Measurements from ENCODE around the gene AFP. TPM values are rescaled to one million over a fixed set of nuclear protein-coding genes. Genes with fewer than 3 reads are reported as not detected.

Gene AFP
- total and polyA plus RNA-seq, 2 of the 13 experiments (the other 11 are each of a cell fraction or from before 2014, with no cell fraction given), result 9,434 to 13,105 TPM

- TF ChIP-seq GATA4 (IDR thresholded peaks at IDR 0.05; ENCODE audit: borderline replicate concordance, low read depth) (peak; percentile 83; the same call in 1 of the 2 replicates), RORA (CRISPR knock-in tag; IDR thresholded peaks at IDR 0.05) (no peak), SOX6 (IDR thresholded peaks at IDR 0.05) (no peak), SOX6 (CRISPR knock-in tag; IDR thresholded peaks at IDR 0.05) (peak; percentile 88), FOXA3 (CRISPR knock-in tag; IDR thresholded peaks at IDR 0.05) (peak; percentile 82), ELF3 (CRISPR knock-in tag; IDR thresholded peaks at IDR 0.05) (no peak), ZNF205 (CRISPR knock-in tag; IDR thresholded peaks at IDR 0.05) (peak; percentile 41; the same call in 1 of the 2 replicates), MAFK (conservative IDR thresholded peaks at IDR 0.05 in 1 of 2, IDR thresholded peaks at IDR 0.05 in 1 of 2; ENCODE audit: low read length in 2 of 2) (no peak), KDM6A (CRISPR knock-in tag; IDR thresholded peaks at IDR 0.05; ENCODE audit: low read depth) (peak; percentile 51; the same call in 1 of the 2 replicates), NR2F2 (IDR thresholded peaks at IDR 0.05; ENCODE audit: borderline replicate concordance, low read depth) (peak; percentile 99), HNF4A (CRISPR knock-in tag; IDR thresholded peaks at IDR 0.05) (peak; percentile 82), SMAD1 (CRISPR knock-in tag; IDR thresholded peaks at IDR 0.05; ENCODE audit: borderline replicate concordance, low read depth) (no peak), ELF4 (CRISPR knock-in tag; IDR thresholded peaks at IDR 0.05; ENCODE audit: borderline replicate concordance) (no peak), ZSCAN9 (CRISPR knock-in tag; IDR thresholded peaks at IDR 0.05; ENCODE audit: borderline replicate concordance) (no peak), PAF1 (CRISPR knock-in tag; IDR thresholded peaks at IDR 0.05) (no peak), AKNA (CRISPR knock-in tag; IDR thresholded peaks at IDR 0.05; ENCODE audit: borderline replicate concordance) (no peak), ELF1 (CRISPR knock-in tag; IDR thresholded peaks at IDR 0.05) (peak; percentile 14; the same call in 1 of the 2 replicates)
- TF ChIP-seq, protein P1, sequence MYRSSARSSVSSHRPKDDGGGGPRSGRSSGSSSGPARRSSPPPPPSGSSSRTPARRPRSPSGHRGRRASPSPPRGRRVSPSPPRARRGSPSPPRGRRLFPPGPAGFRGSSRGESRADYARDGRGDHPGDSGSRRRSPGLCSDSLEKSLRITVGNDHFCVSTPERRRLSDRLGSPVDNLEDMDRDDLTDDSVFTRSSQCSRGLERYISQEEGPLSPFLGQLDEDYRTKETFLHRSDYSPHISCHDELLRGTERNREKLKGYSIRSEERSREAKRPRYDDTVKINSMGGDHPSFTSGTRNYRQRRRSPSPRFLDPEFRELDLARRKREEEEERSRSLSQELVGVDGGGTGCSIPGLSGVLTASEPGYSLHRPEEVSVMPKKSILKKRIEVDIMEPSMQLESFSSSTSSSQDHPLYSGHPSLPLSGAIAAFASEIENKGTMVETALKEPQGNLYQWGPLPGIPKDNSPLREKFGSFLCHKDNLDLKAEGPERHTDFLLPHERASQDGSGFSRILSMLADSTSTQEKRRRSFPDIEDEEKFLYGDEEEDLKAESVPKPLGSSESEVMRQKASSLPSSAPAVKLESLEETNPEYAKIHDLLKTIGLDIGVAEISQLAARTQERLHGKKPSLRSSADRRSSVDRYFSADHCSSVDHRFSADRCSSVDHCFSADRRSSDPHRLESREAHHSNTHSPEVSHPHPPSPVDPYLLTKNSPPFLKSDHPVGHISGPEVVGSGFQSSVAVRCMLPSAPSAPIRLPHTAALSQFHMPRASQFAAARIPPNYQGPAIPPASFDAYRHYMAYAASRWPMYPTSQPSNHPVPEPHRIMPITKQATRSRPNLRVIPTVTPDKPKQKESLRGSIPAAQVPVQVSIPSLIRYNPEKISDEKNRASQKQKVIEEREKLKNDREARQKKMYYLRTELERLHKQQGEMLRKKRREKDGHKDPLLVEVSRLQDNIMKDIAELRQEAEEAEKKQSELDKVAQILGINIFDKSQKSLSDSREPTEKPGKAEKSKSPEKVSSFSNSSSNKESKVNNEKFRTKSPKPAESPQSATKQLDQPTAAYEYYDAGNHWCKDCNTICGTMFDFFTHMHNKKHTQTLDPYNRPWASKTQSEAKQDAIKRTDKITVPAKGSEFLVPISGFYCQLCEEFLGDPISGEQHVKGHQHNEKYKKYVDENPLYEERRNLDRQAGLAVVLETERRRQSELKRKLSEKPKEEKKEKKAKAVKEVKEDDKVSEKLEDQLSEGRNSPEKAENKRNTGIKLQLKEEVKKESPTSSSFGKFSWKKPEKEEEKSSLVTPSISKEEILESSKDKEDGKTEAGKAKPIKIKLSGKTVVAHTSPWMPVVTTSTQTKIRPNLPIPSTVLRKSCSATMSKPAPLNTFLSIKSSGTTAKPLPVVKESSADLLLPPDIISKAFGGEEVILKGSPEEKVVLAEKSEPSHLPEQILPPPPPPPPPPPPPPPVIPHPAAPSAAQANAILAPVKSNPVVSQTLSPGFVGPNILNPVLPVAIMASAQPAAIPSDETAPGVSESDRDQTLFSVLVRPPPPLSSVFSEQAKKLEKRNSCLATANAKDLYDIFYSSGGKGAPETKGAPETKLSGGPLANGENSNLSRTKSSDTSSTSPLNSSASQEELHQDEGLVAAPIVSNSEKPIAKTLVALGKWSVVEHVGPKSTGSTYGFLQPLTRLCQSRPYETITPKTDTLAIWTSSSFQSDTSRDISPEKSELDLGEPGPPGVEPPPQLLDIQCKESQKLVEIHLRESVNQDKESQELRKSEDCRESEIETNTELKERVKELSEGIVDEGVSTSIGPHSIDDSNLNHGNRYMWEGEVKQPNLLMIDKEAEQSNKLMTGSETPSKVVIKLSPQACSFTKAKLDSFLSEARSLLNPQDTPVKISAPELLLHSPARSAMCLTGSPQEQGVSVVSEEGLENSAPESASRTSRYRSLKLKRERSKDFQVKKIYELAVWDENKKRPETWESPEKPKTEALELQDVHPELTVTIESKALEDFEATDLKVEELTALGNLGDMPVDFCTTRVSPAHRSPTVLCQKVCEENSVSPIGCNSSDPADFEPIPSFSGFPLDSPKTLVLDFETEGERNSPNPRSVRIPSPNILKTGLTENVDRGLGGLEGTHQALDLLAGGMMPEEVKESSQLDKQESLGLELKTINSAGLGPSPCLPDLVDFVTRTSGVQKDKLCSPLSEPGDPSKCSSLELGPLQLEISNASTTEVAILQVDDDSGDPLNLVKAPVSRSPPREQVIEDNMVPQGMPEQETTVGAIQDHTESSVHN (CRISPR knock-in tag; IDR thresholded peaks at IDR 0.05), result no peak
Observed at GRCh38 chr4:73429826-73430587, 6.0 kb upstream of the AFP start (continued).
